Measurements from ENCODE around the gene CHD6.
A peak's percentile ranks its signal among the peaks of the same experiment; 100 is the strongest.

The CHD6 gene

GRCh38 chr20:41425180-41425884, 192.8 kb downstream of the CHD6 start:
- no peak for DNase-seq

DNA sequence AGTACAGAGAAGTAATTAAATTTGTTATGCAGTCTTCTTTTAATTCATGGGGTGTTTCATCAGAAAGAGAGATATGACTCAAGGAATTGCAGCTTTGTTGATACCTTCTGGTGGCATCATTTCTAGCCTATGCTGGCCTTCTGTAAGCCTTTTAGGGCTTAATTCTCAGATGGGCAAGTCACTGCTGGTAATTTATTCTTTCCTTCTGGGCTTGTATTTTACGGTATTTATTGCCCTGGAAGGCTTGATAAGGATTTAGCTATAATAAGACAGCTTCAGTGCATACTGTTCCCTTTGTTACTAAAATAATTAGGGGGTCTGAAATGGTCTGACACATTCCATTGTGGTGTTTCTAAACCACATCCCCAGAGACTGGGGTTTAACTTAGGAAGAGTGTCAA, 193.6 kb downstream of the CHD6 start:
- DNase-seq, result no peak

DNA sequence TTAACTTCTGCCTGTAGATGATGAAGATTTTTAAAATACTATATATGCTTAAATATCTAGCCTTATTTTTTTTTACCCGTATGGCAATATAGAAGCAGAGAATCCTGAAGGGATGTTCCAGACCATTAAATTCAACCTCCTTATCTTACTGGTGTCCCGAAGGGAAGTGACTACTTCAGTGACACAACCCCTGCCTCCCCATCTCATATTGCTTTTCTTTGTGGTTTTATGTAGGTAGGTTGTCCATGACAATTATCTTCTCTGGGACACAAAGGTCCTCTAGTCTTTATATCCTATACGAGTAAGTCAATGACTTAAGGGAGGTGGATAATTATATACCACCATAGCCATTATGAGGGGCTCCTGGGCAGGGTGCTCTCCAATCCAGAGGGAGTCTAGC, 194.2 kb downstream of the CHD6 start:
- no peak for DNase-seq

GRCh38 chr20:41422953-41423352, 195.2 kb downstream of the CHD6 start:
- no peak for DNase-seq

DNA sequence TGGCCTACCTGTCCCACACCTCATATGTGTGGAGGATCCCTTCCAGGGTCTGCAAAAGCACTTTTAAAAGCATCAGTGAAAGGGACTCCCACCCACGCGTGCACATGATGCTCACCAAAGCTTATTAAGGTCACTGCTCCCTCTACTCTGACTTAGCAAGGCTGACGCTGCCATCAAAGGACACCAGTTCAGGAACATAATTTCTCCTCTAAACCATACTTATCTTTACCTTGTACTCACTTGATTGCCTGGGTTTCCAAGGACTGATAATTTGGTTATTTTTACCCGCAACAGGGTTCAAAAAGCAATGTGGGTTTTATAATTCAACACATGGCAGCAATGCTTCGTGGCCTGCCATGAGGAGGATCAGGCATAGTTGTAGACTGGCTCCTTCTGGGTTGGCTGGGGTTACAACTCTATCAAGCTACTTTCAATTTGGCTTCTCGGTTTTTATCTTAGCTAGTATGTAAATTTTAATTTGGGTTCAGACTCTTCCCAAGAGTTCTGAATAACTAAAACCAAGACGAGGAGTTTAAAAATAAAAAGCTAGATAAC, 199.4 kb downstream of the CHD6 start:
- no peak for DNase-seq

GRCh38 chr20:41418031-41418430, 200.1 kb downstream of the CHD6 start:
- DNase-seq, result no peak

GRCh38 chr20:41415191-41415590, 203.0 kb downstream of the CHD6 start:
- no peak for DNase-seq

DNA sequence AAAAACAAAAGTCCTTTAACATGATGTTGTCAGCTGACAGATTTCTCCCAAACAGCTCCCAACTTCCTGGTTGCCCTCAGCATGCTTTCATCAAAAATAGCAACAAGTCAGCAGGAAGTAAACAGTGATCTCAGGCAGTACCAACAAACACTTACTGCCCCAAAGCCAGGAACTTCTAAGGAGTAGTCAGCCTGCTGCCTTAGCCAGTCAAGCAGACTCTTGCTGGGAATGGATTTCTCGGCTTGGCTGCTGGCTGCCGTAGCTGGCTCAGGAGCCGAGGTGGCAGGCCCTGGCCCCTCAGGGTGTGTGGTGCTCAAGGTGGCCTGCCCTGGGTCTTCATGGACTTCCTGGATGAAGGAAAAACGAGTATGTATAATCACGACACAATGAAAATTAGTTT, 205.0 kb downstream of the CHD6 start:
- DNase-seq, result no peak

- no peak for DNase-seq
Measured at GRCh38 chr20:41412324-41413120, 205.7 kb downstream of the CHD6 start.

DNA sequence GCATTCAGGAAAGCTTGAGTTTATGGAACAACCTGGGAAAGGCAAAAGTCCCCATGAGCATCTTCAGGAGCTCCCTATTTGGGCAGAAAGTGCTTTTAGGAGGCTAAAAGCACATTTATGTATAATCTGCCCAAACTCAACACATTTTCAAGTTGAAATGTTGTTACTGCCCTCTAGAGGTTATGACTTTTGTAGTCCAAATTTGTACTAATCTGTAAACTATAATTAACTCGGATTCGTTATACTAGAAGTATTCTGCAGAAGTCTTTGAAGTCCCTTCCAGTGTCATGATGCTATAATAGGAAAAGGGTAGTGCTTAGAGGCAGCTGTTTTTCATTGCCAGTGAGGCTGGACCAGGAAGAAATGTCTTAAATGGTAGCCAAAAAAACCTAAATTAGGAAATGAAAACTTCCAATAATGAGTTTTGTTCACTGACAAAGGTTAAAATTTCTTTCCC, 206.8 kb downstream of the CHD6 start:
- DNase-seq, result no peak

DNA sequence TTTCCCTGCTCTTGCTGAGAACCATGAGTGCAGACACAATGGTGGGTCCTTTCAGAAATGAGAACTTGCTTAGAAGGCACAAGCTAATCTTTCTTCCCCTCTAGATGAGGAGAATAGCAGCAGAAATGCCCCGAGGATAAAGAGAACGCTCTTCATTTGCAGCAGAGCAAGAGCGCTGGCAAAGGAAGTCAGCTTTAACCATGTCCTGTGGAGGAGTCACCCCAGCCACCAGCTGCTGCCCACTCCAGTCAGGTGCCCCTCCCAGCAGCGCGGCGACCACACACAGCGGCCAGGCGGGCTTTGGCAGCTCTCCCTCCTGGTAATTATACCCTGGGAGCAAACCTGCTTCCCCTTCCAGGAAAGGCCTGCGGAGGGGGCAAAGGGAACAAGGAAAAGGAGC, 209.2 kb downstream of the CHD6 start:
- peak; percentile 36 for DNase-seq

DNA sequence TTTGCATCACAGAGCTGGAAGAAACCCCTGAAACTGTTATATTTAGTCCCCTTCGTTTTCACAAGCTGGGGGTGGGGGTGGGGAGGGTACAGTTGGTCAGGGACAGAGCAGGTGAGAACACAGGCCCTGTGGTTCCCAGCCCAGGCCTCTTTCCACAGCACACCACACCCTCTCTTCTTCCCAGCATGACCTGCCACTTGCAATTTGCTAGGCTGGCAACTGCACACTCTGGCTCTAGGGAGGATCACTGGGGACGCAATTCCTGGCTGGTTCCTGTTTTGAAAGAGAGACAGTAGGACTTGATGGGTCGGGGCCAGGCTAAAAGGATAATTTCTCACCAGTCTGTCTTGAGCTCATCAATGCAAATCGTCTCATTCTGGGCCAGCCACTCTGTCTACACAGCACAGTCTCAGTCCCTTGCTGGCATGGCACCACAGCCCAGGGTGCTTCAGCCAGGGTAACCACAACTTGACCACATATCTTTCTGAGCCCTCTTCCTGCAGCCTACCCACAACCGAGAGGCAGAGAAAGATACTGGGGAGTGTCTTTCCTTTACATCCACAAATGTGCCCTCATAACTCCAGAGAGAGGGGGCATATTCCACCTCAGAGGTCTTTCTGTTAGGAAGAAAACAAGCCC, 209.9 kb downstream of the CHD6 start:
- DNase-seq, result no peak

GRCh38 chr20:41407607-41408006, 210.6 kb downstream of the CHD6 start:
- no peak for DNase-seq

GRCh38 chr20:41406896-41407444, 211.2 kb downstream of the CHD6 start:
- DNase-seq, result no peak

- no peak for DNase-seq
Measured at GRCh38 chr20:41406353-41406752, 211.8 kb downstream of the CHD6 start.

- DNase-seq, result no peak
Measured at GRCh38 chr20:41405436-41405835, 212.7 kb downstream of the CHD6 start.

DNA sequence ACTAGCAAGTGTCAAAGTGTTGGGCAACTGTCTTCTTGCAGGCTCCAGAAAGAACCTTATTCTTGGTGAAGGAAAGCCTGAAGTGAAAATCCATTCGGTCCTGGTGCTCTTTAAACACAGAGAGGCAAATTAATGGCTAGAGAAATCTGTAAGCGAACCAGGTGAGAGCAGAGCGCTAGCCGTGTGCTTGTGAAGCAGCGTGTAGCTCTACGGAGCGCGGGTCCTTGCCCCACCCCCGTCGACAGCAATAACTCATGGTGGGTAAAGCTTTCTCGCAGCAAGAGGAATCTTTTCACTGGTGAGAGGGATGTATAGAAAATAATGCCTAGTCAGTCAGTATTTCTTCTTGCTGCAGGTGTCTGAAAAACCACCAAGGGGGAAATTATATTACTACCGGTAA, 214.6 kb downstream of the CHD6 start:
- no peak for DNase-seq

GRCh38 chr20:41398408-41398807, 219.8 kb downstream of the CHD6 start:
- no peak for DNase-seq

GRCh38 chr20:41395667-41396664, 222.2 kb downstream of the CHD6 start:
- DNase-seq, result no peak

DNA sequence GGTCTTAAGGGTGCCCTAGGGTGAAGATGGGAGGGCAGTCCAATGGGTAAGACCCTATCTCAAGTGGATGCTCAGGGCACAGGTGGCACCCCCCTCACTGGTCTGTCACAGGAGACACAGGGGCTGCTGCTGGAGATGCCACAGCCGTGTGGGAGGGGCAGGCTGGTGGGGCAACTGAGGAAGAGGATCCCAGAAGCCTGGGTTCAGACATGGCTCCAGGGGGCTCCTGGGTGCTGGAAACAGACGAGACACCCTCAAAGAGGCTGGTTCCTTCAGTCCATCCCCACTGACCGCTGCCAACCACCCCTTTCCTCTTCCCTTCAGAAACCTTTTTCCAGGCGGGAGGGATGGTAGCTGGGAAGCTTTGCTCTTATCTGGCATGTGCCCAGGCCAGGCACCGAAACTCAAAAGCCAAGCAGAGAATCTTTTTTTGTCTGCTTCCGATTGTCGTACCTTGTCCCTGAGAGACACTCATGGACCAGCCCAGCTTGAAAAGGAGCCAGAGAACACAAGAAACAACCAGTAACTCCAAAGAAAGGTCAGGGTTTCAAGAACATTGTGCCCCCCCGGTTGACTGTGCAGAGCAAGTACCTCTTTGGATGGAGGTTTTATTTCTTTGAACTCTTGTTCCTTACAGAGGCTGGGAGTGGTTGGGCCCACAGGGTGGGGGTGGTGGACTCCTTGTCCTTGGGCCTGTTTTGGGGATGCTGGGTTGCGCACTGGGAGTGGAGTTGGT, 223.1 kb downstream of the CHD6 start:
- no peak for DNase-seq

- DNase-seq, result no peak
Measured at GRCh38 chr20:41394081-41394480, 224.1 kb downstream of the CHD6 start.
